ENCODE results near the gene DGKD.

GRCh38 chr2:233343171-233343705 is 11.1 kb upstream of the DGKD start:
- TF ChIP-seq CTCF (IDR thresholded peaks at IDR 0.05 in 8 of 11, conservative IDR thresholded peaks at IDR 0.05 in 3 of 11) (no peak), POLR2AphosphoS5 (IDR thresholded peaks at IDR 0.05) (no peak)

Measured in spleen (tissue), 7 donors.